ENCODE measurements around the gene PYHIN1.

The PYHIN1 gene

DNA sequence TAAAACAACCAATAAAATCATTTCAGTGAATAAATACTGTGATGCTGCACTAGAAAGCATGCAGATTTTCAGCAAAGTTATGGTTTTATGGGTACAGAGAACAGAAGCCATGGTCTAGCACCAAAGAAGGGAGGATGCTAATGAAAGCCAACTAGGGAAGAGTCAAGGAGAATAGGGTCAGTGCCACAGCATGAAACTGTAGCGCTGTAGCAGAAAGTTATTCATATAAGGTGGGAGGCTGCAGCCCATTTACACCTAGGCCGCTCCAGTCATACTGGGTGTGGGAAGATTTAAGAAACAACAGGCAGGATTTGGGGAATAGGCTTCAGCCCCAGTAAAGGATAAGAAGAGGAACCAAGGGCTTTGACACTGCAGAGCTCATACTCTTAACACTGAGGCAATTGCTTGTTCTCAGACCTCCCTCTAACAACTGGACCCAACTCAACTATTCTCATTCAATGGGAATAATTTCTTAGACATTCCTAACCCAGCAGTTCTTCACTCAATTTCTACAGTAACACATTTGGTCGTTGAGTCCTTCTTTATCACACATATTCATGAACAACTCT, 82.7 kb downstream of the PYHIN1 start:
- H3K4me3 ChIP-seq (ENCODE audit: low read depth in 1 of 2, low read length in 2 of 2): peak overlapping the region; percentile 9 to 78
- H3K4me1 ChIP-seq (ENCODE audit: control insufficient read depth in 1 of 2, insufficient read depth in 2 of 2, low read length in 2 of 2): peaks cover 0 to 12% of the 10 kb centered on the region in 2 donors
- no peaks in the 10 kb centered on the region for H3K9me3 ChIP-seq (ENCODE audit: control insufficient read depth in 1 of 2, low read length in 2 of 2)
- no peaks in the 10 kb centered on the region for H3K27me3 ChIP-seq (ENCODE audit: low read depth, low read length)
- H3K36me3 ChIP-seq (ENCODE audit: control insufficient read depth in 1 of 2, insufficient read depth in 2 of 2, low read length in 2 of 2): peaks cover 21 to 36% of the 10 kb centered on the region in 2 donors
- no peak overlapping the region for H3K27ac ChIP-seq (ENCODE audit: low read length)

DNA sequence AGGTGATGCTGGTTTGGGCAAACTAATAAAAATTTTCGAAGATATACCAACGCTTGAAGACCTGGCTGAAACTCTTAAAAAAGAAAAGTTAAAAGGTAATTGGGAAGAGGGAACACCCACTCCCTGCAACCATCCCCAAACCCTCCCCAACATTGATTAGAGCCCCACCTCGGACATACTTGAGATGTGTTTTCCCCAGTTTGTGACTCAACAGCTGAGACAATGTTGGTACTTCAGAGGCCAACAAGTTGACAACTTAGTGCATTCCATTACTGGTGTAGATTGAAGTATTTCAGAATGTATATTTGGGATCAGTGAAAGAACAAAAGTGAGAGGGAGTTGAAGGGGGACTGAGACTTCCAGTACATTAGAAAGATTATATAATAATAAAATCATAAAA, 83.5 kb downstream of the PYHIN1 start:
- Histone ChIP-seq H3K27ac (ENCODE audit: low read length) (peak overlapping the region; percentile 2), H3K4me1 (ENCODE audit: control insufficient read depth in 1 of 2, insufficient read depth in 2 of 2, low read length in 2 of 2) (peaks cover 0 to 12% of the 10 kb centered on the region in 2 donors), H3K9me3 (ENCODE audit: control insufficient read depth in 1 of 2, low read length in 2 of 2) (no peaks in the 10 kb centered on the region), H3K36me3 (ENCODE audit: control insufficient read depth in 1 of 2, insufficient read depth in 2 of 2, low read length in 2 of 2) (peaks cover 22 to 34% of the 10 kb centered on the region in 2 donors), H3K27me3 (ENCODE audit: low read depth, low read length) (no peaks in the 10 kb centered on the region), H3K4me3 (ENCODE audit: low read depth in 1 of 2, low read length in 2 of 2) (no peak overlapping the region)

DNA sequence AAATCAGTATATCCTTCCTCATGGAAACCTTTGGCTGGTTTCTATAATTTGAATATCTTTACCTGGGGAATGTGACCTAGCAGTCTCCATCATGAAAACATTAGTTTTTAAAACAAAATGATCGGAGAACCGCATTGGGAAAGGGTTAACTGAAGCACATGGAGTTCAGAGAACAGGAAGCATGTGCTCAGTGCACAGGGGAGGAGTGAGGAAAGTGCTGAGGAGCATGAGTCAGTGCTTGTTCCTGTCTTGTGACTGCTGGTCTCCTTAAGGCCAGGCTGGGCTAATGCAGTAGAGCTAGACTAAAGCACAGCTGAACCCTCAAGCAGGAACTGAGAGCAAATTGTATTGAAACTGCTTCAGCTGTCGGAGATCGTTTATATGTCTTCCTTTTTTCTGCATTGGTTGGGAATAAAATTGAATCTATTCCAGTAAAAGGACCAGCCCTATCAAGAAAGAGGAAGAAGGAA, 84.1 kb downstream of the PYHIN1 start:
- H3K36me3 ChIP-seq (ENCODE audit: control insufficient read depth in 1 of 2, insufficient read depth in 2 of 2, low read length in 2 of 2): peaks cover 28 to 29% of the 10 kb centered on the region in 2 donors
- no peaks in the 10 kb centered on the region for H3K27me3 ChIP-seq (ENCODE audit: low read depth, low read length)
- H3K4me1 ChIP-seq (ENCODE audit: control insufficient read depth in 1 of 2, insufficient read depth in 2 of 2, low read length in 2 of 2): peaks cover 0 to 12% of the 10 kb centered on the region in 2 donors
- H3K9me3 ChIP-seq (ENCODE audit: control insufficient read depth in 1 of 2, low read length in 2 of 2): no peaks in the 10 kb centered on the region
- H3K4me3 ChIP-seq (ENCODE audit: low read depth in 1 of 2, low read length in 2 of 2): peak overlapping the region; percentile 10 to 26
- peak overlapping the region; percentile 50 for H3K27ac ChIP-seq (ENCODE audit: low read length)

DNA sequence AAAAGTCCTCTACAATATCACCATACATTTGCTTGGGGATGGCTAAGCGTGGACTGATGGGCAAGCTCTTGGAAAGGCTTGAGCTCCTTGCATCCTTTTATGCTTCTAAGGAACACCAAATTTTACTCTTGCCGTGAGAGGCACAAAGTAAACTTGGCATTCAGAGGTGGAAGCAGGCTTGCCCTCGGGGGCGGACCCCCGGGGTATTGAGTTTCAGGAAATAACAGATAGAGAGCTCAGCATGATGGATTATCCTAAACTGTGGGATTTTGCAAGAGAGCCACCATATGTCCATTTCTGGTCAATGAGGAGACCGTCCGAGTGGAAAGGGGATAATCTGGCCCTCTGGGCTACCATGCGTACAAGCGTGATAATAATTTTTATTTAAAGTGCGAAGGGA, 92.4 kb downstream of the PYHIN1 start:
- no peaks in the 10 kb centered on the region for H3K27me3 ChIP-seq (ENCODE audit: low read depth, low read length)
- H3K36me3 ChIP-seq (ENCODE audit: control insufficient read depth in 1 of 2, insufficient read depth in 2 of 2, low read length in 2 of 2): peaks cover 9 to 28% of the 10 kb centered on the region in 2 donors
- peaks cover 0 to 12% of the 10 kb centered on the region in 2 donors for H3K4me1 ChIP-seq (ENCODE audit: control insufficient read depth in 1 of 2, insufficient read depth in 2 of 2, low read length in 2 of 2)
- no peak overlapping the region for H3K4me3 ChIP-seq (ENCODE audit: low read depth in 1 of 2, low read length in 2 of 2)
- no peak overlapping the region for H3K27ac ChIP-seq (ENCODE audit: low read length)
- H3K9me3 ChIP-seq (ENCODE audit: control insufficient read depth in 1 of 2, low read length in 2 of 2): no peaks in the 10 kb centered on the region

DNA sequence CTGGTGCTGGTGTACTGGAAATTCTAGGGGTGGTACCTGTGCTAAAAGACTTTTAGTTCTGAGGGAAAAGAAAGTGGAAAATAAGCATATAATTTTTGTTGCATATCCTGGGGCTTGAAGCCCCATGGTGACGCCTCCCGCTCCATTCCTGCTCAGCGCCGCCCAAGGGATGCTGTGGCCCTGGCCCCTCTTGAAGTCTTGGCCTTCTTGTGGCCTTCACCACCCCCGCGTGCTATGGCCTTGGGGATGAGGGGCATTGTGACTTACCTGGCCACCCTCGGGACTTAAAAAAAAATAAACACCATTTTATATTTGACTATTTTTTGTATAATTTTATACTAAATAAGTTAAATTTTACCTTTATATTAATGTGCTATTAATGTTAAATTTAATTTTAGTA, 93.7 kb downstream of the PYHIN1 start:
- H3K27me3 ChIP-seq (ENCODE audit: low read depth, low read length): no peaks in the 10 kb centered on the region
- no peak overlapping the region for H3K4me3 ChIP-seq (ENCODE audit: low read depth in 1 of 2, low read length in 2 of 2)
- H3K9me3 ChIP-seq (ENCODE audit: control insufficient read depth in 1 of 2, low read length in 2 of 2): no peaks in the 10 kb centered on the region
- peaks cover 0 to 16% of the 10 kb centered on the region in 2 donors for H3K4me1 ChIP-seq (ENCODE audit: control insufficient read depth in 1 of 2, insufficient read depth in 2 of 2, low read length in 2 of 2)
- H3K27ac ChIP-seq (ENCODE audit: low read length): no peak overlapping the region
- H3K36me3 ChIP-seq (ENCODE audit: control insufficient read depth in 1 of 2, insufficient read depth in 2 of 2, low read length in 2 of 2): peaks cover 17 to 21% of the 10 kb centered on the region in 2 donors

Data from muscle layer of duodenum (tissue), 2 donors.